ENCODE results near the gene TMEM119.
"Not testable (repeated sequence)": the region's sequence is repeated elsewhere in the genome, so short reads cannot be mapped to it uniquely, and the experiment has no call there.

The TMEM119 gene

DNA sequence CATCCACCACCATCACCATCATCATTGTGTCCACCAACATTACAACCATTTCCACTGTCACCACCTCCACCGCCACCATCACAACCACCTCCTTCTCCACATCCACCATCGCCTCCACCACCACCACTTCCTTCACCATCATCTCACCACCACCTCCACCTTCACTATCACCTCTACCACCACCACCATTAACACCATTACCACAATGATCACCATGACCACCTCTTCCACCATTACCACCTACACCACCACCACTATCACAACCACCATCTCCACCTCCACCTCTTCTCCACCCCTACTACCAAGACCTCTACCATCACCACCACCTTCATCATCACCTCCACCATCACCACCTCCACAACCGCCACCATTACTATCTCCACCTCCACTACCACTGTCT lies 19.1 kb downstream of the TMEM119 start:
- H3K27me3 Mint-ChIP-seq (ENCODE audit: low read depth, poor library complexity), result peaks cover 17% of the 10 kb centered on the region
- peaks cover 32% of the 10 kb centered on the region for H3K4me1 Mint-ChIP-seq
- TF ChIP-seq, protein P1, sequence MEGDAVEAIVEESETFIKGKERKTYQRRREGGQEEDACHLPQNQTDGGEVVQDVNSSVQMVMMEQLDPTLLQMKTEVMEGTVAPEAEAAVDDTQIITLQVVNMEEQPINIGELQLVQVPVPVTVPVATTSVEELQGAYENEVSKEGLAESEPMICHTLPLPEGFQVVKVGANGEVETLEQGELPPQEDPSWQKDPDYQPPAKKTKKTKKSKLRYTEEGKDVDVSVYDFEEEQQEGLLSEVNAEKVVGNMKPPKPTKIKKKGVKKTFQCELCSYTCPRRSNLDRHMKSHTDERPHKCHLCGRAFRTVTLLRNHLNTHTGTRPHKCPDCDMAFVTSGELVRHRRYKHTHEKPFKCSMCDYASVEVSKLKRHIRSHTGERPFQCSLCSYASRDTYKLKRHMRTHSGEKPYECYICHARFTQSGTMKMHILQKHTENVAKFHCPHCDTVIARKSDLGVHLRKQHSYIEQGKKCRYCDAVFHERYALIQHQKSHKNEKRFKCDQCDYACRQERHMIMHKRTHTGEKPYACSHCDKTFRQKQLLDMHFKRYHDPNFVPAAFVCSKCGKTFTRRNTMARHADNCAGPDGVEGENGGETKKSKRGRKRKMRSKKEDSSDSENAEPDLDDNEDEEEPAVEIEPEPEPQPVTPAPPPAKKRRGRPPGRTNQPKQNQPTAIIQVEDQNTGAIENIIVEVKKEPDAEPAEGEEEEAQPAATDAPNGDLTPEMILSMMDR (IDR thresholded peaks at IDR 0.05), result no peak

DNA sequence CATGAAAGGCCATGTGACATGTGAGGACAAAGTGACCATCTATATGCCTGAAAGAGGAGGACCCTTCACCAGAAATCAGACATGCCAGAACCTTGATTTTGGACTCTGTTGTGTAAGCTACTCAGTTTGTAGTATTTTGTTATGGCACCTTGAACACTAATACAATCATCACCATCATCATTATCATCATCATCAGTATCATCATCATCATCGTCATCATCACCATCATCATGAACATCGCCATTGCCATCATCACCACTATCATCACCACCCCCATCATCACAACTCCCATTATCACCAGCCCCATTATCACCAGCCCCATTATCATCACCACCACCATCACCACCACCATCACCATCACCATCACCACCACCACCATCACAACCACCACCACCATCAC lies 19.6 kb downstream of the TMEM119 start:
- no peak for DNase-seq
- H3K4me1 Mint-ChIP-seq, result peaks cover 27% of the 10 kb centered on the region
- peaks cover 19% of the 10 kb centered on the region for H3K27me3 Mint-ChIP-seq (ENCODE audit: low read depth, poor library complexity)
- no peaks in the 10 kb centered on the region for H3K9me3 Mint-ChIP-seq
- TF ChIP-seq, protein P1 (IDR thresholded peaks at IDR 0.05), result no peak
- H3K4me3 Mint-ChIP-seq, result no peak overlapping the region
- H3K36me3 Mint-ChIP-seq (ENCODE audit: low read depth), result no peaks in the 10 kb centered on the region
- no peak overlapping the region for H3K27ac Mint-ChIP-seq

More for the DNA sequence above, 19.1 kb downstream of the TMEM119 start:
- no peak for DNase-seq
- Mint-ChIP-seq H3K36me3 (ENCODE audit: low read depth) (no peaks in the 10 kb centered on the region), H3K9me3 (no peaks in the 10 kb centered on the region), H3K27ac (no peak overlapping the region), H3K4me3 (no peak overlapping the region)

DNA sequence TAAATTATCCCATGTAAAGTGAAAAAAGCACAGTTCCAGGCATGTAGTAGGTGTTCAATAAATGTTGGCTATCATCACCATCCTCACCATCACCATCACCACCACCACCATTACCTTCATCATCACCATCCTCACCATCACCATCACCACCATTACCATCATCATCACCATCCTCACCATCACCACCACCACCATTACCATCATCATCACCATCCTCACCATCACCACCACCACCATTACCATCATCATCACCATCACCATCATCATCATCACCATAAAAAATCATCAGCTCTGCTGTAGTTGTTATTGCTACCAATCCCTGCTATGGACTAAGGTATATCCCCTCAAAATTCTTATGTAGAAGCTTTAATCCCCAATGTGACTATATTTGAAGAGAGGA lies 20.4 kb downstream of the TMEM119 start:
- Mint-ChIP-seq H3K4me1 (peaks cover 19% of the 10 kb centered on the region), H3K27me3 (ENCODE audit: low read depth, poor library complexity) (peaks cover 19% of the 10 kb centered on the region), H3K4me3 (no peak overlapping the region), H3K9me3 (no peaks in the 10 kb centered on the region), H3K36me3 (ENCODE audit: low read depth) (no peaks in the 10 kb centered on the region), H3K27ac (no peak overlapping the region)
- no peak for DNase-seq
- TF ChIP-seq, protein P1 (IDR thresholded peaks at IDR 0.05), result no peak

DNA sequence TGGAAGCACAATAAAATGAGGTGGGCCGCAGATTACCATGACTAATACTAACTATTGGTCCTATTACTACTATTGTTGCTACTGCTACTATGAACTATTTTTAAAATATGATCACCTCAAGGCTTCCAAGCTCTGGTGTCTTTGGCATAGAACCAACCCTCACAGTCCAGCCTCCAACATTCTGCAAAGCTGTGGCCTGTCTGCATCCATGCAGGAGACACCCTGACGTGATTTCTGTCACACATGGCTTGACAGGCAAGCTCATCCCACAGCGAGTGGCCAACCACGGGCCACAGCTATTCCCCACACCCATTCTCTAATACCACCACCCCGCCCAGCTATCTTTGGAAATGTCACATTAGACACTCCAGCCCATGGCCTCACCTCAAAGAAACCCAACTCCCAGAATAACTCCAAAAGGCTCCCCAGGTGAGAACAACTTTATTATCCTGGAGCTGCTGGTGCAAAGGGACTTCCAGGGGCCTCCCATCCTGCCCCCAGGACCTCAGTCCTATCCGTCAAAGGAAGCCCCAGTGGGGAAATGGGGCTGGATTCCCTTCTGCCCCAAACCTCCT lies 21.1 kb downstream of the TMEM119 start:
- Mint-ChIP-seq H3K27ac (no peak overlapping the region), H3K4me1 (peaks cover 19% of the 10 kb centered on the region), H3K36me3 (ENCODE audit: low read depth) (no peaks in the 10 kb centered on the region)

DNA sequence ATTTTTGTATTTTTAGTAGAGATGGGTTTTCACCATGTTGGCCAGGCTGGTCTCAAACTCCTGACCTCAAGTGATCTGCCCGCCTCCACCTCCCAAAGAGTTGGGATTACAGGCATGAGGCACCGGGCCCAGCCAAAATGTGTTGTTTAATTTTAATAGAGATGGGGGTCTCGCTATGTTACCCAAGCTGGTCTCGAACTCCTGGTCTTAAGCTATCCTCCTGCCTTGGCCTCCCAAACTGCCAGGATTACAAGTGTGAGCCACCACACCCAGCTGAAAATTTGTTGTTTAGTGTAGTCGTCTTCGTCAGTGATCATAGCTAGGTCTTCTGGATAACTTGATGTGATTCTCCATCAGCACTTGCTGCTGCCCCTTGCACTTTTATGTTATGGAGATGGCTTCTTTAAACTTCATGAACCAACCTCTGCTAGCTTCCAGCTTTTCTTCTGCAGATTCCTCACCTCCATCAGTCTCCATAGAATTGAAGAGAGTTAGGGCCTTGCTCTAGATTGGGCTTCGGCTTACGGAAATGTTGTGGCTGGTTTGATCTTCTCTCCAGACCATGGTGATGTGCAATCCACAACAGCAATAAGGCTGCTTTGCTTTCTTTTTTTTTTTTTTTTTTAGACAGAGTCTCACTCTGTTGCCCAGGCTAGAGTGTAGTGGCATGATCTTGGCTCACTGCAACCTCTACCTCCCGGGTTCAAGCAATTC lies 22.5 kb downstream of the TMEM119 start:
- H3K4me1 Mint-ChIP-seq, result peaks cover 13% of the 10 kb centered on the region
- peaks cover 19% of the 10 kb centered on the region for H3K27me3 Mint-ChIP-seq (ENCODE audit: low read depth, poor library complexity)
- DNase-seq, result no peak
- no peaks in the 10 kb centered on the region for H3K36me3 Mint-ChIP-seq (ENCODE audit: low read depth)
- TF ChIP-seq, protein P1 (IDR thresholded peaks at IDR 0.05), result no peak
- no peaks in the 10 kb centered on the region for H3K9me3 Mint-ChIP-seq
- H3K27ac Mint-ChIP-seq, result no peak overlapping the region
- H3K4me3 Mint-ChIP-seq, result no peak overlapping the region

More for the DNA sequence above, 21.1 kb downstream of the TMEM119 start:
- H3K27me3 Mint-ChIP-seq (ENCODE audit: low read depth, poor library complexity), result peaks cover 19% of the 10 kb centered on the region
- H3K4me3 Mint-ChIP-seq, result no peak overlapping the region
- no peaks in the 10 kb centered on the region for H3K9me3 Mint-ChIP-seq
- no peak for DNase-seq
- TF ChIP-seq, protein P1 (IDR thresholded peaks at IDR 0.05), result no peak

DNA sequence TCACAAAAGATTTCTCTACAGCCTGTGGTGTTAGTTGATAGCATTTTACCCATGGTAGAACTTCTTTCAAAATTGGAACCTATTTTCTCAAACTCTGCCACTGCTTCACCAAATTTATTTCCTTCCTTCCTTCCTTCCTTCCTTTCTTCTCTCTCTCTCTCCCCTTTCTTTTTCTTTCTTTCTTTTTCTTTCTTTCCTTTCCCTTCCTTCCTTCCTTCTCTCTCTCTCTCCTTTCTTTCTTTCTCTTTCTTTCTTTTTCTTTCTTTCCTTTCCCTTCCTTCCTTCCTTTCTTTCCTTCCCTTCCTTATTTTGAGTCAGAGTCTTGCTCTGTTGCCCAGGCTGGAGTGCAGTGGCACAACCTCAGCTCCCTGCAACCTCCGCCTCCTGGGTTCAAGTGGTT lies 23.6 kb downstream of the TMEM119 start:
- H3K27ac Mint-ChIP-seq; DNase-seq; H3K9me3 Mint-ChIP-seq; H3K4me3 Mint-ChIP-seq; H3K4me1 Mint-ChIP-seq; H3K36me3 Mint-ChIP-seq (ENCODE audit: low read depth): not testable (repeated sequence)
- H3K27me3 Mint-ChIP-seq (ENCODE audit: low read depth, poor library complexity), result peaks cover 19% of the 10 kb centered on the region
